Measurements from ENCODE around the gene AEBP1. TPM values are rescaled to one million over a fixed set of nuclear protein-coding genes. Genes with fewer than 3 reads are reported as not detected.

Gene AEBP1
- total RNA-seq, 1 experiment from 2014 or later, result 50.8 TPM

DNA sequence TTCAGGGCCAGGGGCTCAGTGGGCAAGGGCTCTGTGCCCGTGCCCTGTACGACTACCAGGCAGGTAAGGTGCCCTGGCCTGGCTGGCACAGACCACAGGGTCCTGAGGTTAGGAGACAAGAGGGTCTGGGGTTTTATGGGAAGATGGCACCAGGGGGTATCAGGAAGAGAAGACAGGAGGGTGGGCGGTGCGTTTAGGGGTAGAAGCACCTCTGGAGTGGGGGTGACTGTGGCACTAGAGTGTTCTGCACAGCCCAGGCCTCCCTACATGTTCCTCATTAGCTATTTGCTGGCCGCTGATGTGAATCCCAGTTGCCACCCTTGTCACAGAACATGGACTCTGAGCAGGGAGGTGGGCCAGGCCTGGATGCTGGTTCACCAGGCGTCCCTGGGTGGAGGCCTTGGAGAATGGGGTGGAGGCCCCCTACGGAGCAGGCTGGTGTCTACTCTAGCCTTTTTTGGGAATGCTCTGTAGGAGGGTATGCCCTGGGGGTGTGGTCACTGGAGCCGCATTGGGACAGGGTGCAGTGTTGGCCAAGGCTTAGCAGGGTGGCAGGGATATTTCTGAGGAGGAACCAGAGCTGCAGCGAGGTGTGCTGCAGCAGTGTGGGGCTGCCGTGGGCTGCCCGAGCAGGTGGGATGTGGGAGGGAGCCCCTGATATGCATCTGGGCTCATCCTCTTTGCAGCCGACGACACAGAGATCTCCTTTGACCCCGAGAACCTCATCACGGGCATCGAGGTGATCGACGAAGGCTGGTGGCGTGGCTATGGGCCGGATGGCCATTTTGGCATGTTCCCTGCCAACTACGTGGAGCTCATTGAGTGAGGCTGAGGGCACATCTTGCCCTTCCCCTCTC, 43.8 kb upstream of the AEBP1 start (continued):
- TF ChIP-seq, protein P1, sequence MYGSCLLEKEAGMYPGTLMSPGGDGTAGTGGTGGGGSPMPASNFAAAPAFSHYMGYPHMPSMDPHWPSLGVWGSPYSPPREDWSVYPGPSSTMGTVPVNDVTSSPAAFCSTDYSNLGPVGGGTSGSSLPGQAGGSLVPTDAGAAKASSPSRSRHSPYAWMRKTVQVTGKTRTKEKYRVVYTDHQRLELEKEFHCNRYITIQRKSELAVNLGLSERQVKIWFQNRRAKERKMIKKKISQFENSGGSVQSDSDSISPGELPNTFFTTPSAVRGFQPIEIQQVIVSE (CRISPR knock-in tag; IDR thresholded peaks at IDR 0.05; ENCODE audit: borderline replicate concordance), result no peak
- TF ChIP-seq ZMAT4 (CRISPR knock-in tag; IDR thresholded peaks at IDR 0.05) (no peak), TP53 (CRISPR knock-in tag; IDR thresholded peaks at IDR 0.05) (no peak), FOXK1 (CRISPR knock-in tag; IDR thresholded peaks at IDR 0.05) (no peak), NR1H2 (CRISPR knock-in tag; IDR thresholded peaks at IDR 0.05) (no peak)
- TF ChIP-seq, protein P2, sequence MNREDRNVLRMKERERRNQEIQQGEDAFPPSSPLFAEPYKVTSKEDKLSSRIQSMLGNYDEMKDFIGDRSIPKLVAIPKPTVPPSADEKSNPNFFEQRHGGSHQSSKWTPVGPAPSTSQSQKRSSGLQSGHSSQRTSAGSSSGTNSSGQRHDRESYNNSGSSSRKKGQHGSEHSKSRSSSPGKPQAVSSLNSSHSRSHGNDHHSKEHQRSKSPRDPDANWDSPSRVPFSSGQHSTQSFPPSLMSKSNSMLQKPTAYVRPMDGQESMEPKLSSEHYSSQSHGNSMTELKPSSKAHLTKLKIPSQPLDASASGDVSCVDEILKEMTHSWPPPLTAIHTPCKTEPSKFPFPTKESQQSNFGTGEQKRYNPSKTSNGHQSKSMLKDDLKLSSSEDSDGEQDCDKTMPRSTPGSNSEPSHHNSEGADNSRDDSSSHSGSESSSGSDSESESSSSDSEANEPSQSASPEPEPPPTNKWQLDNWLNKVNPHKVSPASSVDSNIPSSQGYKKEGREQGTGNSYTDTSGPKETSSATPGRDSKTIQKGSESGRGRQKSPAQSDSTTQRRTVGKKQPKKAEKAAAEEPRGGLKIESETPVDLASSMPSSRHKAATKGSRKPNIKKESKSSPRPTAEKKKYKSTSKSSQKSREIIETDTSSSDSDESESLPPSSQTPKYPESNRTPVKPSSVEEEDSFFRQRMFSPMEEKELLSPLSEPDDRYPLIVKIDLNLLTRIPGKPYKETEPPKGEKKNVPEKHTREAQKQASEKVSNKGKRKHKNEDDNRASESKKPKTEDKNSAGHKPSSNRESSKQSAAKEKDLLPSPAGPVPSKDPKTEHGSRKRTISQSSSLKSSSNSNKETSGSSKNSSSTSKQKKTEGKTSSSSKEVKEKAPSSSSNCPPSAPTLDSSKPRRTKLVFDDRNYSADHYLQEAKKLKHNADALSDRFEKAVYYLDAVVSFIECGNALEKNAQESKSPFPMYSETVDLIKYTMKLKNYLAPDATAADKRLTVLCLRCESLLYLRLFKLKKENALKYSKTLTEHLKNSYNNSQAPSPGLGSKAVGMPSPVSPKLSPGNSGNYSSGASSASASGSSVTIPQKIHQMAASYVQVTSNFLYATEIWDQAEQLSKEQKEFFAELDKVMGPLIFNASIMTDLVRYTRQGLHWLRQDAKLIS (CRISPR knock-in tag; IDR thresholded peaks at IDR 0.05; ENCODE audit: borderline replicate concordance), result no peak

DNA sequence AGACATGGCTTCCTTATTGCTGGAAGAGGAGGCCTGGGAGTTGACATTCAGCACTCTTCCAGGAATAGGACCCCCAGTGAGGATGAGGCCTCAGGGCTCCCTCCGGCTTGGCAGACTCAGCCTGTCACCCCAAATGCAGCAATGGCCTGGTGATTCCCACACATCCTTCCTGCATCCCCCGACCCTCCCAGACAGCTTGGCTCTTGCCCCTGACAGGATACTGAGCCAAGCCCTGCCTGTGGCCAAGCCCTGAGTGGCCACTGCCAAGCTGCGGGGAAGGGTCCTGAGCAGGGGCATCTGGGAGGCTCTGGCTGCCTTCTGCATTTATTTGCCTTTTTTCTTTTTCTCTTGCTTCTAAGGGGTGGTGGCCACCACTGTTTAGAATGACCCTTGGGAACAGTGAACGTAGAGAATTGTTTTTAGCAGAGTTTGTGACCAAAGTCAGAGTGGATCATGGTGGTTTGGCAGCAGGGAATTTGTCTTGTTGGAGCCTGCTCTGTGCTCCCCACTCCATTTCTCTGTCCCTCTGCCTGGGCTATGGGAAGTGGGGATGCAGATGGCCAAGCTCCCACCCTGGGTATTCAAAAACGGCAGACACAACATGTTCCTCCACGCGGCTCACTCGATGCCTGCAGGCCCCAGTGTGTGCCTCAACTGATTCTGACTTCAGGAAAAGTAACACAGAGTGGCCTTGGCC, 43.0 kb upstream of the AEBP1 start:
- ChIA-PET CTCF (no interaction called here), POLR2A (no interaction called here)
- ATAC-seq, result no peak
- H3K4me3 Mint-ChIP-seq, result no peak overlapping the region
- no peak overlapping the region for H3K27ac Mint-ChIP-seq
- H3K36me3 Mint-ChIP-seq, result peaks cover 30% of the 10 kb centered on the region
- peaks cover 26% of the 10 kb centered on the region for H3K4me1 Mint-ChIP-seq
- no peak for DNase-seq (ENCODE audit: low spot score)
- H3K9me3 Mint-ChIP-seq, result no peaks in the 10 kb centered on the region
- H3K27me3 Mint-ChIP-seq (ENCODE audit: low read depth), result no peaks in the 10 kb centered on the region; the same call in 1 of the 2 replicates
- no peak for TF ChIP-seq OVOL2 (CRISPR knock-in tag; IDR thresholded peaks at IDR 0.05; ENCODE audit: borderline replicate concordance)
- TF ChIP-seq, protein P3, sequence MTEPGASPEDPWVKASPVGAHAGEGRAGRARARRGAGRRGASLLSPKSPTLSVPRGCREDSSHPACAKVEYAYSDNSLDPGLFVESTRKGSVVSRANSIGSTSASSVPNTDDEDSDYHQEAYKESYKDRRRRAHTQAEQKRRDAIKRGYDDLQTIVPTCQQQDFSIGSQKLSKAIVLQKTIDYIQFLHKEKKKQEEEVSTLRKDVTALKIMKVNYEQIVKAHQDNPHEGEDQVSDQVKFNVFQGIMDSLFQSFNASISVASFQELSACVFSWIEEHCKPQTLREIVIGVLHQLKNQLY (CRISPR knock-in tag; IDR thresholded peaks at IDR 0.05), result no peak
- TF ChIP-seq SP1 (CRISPR knock-in tag; conservative IDR thresholded peaks at IDR 0.05), result no peak
- TF ChIP-seq, protein P2 (CRISPR knock-in tag; IDR thresholded peaks at IDR 0.05; ENCODE audit: borderline replicate concordance), result no peak
- no peak for TF ChIP-seq MYBL2 (CRISPR knock-in tag; IDR thresholded peaks at IDR 0.05)
- TF ChIP-seq, protein P4, sequence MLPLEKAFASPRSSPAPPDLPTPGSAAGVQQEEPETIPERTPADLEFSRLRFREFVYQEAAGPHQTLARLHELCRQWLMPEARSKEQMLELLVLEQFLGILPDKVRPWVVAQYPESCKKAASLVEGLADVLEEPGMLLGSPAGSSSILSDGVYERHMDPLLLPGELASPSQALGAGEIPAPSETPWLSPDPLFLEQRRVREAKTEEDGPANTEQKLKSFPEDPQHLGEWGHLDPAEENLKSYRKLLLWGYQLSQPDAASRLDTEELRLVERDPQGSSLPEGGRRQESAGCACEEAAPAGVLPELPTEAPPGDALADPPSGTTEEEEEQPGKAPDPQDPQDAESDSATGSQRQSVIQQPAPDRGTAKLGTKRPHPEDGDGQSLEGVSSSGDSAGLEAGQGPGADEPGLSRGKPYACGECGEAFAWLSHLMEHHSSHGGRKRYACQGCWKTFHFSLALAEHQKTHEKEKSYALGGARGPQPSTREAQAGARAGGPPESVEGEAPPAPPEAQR (CRISPR knock-in tag; IDR thresholded peaks at IDR 0.05), result no peak
- TF ChIP-seq NR3C1 (CRISPR knock-in tag; conservative IDR thresholded peaks at IDR 0.05; ENCODE audit: low read depth), result no peak
- TF ChIP-seq ESRRA (CRISPR knock-in tag; IDR thresholded peaks at IDR 0.05; ENCODE audit: borderline replicate concordance), result no peak
- no peak for TF ChIP-seq JAZF1 (CRISPR knock-in tag; IDR thresholded peaks at IDR 0.05)
- TF ChIP-seq CBFB (CRISPR knock-in tag; IDR thresholded peaks at IDR 0.05; ENCODE audit: low read depth), result no peak
- no peak for TF ChIP-seq ATF1 (CRISPR knock-in tag; IDR thresholded peaks at IDR 0.05)
- TF ChIP-seq ZNF425 (CRISPR knock-in tag; conservative IDR thresholded peaks at IDR 0.05), result no peak
- TF ChIP-seq USF1 (CRISPR knock-in tag; IDR thresholded peaks at IDR 0.05), result no peak
- no peak for TF ChIP-seq FOXP1 (CRISPR knock-in tag; IDR thresholded peaks at IDR 0.05; ENCODE audit: borderline replicate concordance)

Data from WTC11 (cell line).